ENCODE data around the gene TANGO6. TPM values are rescaled to one million over a fixed set of nuclear protein-coding genes. Genes with fewer than 3 reads are reported as not detected.
"Not testable (repeated sequence)": the region's sequence is repeated elsewhere in the genome, so short reads cannot be mapped to it uniquely, and the experiment has no call there.

TANGO6 gene
- polyA plus RNA-seq, 3 donors, result 5.9 to 8.8 (median 7.0) TPM

GRCh38 chr16:69049603-69050375 lies 206.5 kb downstream of the TANGO6 start:
- no peak for DNase-seq (ENCODE audit: low read depth in 3 of 3, low spot score in 2 of 3)

DNA sequence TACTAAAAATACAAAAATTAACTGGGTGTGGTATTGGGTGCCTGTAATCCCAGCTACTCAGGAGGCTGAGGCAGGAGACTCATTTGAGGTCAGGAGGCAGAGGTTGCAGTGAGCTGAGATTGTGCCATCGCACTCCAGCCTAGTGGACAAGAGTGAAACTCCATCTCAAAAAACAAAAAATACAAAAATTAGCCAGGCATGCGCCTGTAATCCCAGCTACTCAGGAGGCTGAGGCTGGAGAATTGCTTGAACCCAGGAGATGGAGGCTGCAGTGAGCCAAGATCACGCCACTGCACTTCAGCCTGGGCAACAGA lies 208.1 kb downstream of the TANGO6 start:
- not testable (repeated sequence) for DNase-seq (ENCODE audit: low read depth in 3 of 3, low spot score in 2 of 3)

DNA sequence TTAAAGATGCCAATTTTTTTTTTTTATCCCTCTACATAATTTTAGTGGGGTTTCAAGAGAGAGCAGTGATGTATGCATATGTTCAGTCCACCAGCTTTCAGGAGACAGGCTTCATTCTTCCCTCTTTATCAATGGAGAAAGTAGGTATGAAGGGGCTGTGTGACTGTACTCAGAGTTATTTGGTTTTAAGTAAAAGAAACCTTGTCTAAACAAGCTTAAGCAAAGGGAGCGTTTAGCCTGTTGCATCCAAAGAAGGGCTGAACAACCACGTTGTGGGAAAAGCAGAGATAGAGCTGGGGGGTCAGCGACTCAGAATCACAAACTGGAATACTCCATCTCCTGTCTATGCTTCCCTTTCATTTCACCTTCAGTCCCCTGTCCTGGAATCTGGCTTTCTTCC lies 211.7 kb downstream of the TANGO6 start:
- no peak for DNase-seq (ENCODE audit: low read depth in 3 of 3, low spot score in 2 of 3)

DNA sequence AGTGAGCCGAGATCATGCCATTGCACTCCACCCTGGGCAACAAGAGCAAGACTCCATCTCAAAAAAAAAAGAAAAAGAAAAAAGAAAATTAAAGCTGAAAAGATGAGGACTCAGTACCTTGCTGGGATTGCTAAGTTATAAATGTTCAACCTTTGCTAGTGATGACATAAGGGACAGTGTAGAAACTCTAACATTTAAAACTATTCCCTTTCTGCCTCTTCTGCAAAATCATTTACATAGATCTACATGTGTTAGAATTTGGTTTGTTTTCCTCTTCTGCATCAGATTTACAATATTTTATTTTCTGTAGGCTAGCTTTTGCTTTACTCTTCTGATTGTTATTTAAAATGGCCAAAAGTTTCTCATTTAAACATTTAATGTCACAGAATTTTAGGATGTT lies 212.6 kb downstream of the TANGO6 start:
- no peak for DNase-seq (ENCODE audit: low read depth in 3 of 3, low spot score in 2 of 3)

GRCh38 chr16:69056421-69056820 lies 213.1 kb downstream of the TANGO6 start:
- no peak for DNase-seq (ENCODE audit: low read depth in 3 of 3, low spot score in 2 of 3)

DNA sequence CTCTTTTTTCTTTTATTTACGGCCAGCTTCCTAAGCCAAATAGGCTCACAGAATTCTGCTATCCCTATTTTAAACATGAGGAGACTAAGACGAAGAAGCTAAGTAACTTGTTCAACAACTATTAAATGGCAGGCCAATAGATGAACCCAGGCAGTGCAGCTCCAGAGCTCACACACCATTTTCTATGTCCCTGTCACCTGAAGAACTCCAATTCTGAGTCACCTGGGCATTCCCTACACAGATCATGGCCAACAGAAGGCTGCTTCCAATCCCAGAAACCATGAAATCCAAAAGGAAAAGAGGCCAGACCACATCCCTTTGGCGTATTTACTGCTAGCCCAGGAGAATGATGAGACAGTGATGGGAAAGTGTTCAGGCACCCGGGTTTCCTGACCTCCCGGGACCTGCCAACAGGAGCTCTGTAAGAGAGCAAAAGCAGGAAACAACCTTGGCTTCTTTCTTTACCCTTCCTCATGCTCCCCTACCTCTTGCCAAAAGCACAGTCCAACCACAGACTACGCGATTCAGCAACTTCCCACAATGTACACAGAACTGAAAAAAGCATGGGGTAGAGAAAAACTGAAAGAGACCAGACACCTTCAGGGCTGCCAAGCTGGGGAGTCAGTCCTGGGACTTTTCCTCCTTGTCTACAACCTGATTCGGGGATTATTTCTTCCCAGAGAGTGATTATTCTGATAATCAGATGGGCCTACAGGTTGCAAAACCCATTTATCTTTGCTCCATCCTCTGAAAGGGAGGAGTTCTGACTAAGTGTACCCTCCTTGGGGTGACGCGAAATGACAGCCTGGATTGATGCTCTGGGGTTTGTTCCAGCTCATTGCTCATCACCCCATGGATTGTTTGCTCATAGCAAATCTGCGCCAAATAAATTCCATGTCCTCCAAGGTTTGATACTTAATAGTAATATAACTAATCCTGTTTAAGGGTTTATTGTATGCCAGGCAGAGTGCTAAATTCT lies 214.4 kb downstream of the TANGO6 start:
- no peak for DNase-seq (ENCODE audit: low read depth in 3 of 3, low spot score in 2 of 3)

- not testable (repeated sequence) for DNase-seq (ENCODE audit: low read depth in 3 of 3, low spot score in 2 of 3)
Measured at GRCh38 chr16:69063491-69063890, 220.2 kb downstream of the TANGO6 start.

- DNase-seq (ENCODE audit: low read depth in 3 of 3, low spot score in 2 of 3), result no peak
Measured at GRCh38 chr16:69064124-69064763, 220.9 kb downstream of the TANGO6 start.

GRCh38 chr16:69064764-69065313 lies 221.5 kb downstream of the TANGO6 start:
- DNase-seq (ENCODE audit: low read depth in 3 of 3, low spot score in 2 of 3), result no peak

GRCh38 chr16:69069504-69069903 lies 226.2 kb downstream of the TANGO6 start:
- no peak for DNase-seq (ENCODE audit: low read depth in 3 of 3, low spot score in 2 of 3)

DNA sequence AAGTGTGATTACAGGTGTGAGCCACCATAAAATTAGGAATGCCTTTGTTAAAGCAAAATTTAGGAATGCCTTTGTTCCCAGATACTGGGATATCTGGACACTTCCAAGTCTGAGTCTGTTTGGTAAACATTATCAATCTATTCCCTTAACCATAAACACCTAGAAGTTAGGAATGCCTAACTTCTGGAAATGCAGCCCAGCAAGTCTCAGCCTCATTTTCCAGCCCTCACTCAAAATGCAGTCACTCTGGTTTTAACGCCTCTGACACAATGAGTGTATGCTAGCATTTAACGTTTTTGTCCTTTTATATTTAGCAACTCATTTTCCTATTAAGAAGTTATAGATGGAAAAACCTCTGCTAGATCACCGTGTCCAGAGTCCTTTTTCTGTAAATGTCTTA lies 227.7 kb downstream of the TANGO6 start:
- DNase-seq (ENCODE audit: low read depth in 3 of 3, low spot score in 2 of 3), result no peak

DNA sequence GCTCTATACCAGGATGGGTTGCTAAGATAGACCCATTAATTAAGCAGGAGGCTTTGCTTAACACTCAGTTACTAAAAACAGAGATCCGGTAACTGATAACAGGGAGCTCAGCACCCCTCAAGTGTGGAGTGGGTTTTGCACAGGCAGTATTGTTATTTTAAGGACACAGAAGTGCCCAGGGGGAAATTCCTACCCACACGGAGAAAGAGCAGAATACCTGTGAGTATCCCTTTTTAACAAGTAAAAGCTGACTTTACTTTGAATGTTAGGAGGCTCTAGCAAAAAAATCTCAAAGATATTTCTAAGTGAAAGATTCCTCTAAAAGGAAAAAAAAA lies 229.3 kb downstream of the TANGO6 start:
- no peak for DNase-seq (ENCODE audit: low read depth in 3 of 3, low spot score in 2 of 3)

- no peak for DNase-seq (ENCODE audit: low read depth in 3 of 3, low spot score in 2 of 3)
Measured at GRCh38 chr16:69073181-69073702, 229.9 kb downstream of the TANGO6 start.

GRCh38 chr16:69077251-69077650 lies 233.9 kb downstream of the TANGO6 start:
- no peak for DNase-seq (ENCODE audit: low read depth in 3 of 3, low spot score in 2 of 3)

GRCh38 chr16:69078073-69078472 lies 234.7 kb downstream of the TANGO6 start:
- DNase-seq (ENCODE audit: low read depth in 3 of 3, low spot score in 2 of 3), result no peak

GRCh38 chr16:69079697-69080096 lies 236.4 kb downstream of the TANGO6 start:
- no peak for DNase-seq (ENCODE audit: low read depth in 3 of 3, low spot score in 2 of 3)

DNA sequence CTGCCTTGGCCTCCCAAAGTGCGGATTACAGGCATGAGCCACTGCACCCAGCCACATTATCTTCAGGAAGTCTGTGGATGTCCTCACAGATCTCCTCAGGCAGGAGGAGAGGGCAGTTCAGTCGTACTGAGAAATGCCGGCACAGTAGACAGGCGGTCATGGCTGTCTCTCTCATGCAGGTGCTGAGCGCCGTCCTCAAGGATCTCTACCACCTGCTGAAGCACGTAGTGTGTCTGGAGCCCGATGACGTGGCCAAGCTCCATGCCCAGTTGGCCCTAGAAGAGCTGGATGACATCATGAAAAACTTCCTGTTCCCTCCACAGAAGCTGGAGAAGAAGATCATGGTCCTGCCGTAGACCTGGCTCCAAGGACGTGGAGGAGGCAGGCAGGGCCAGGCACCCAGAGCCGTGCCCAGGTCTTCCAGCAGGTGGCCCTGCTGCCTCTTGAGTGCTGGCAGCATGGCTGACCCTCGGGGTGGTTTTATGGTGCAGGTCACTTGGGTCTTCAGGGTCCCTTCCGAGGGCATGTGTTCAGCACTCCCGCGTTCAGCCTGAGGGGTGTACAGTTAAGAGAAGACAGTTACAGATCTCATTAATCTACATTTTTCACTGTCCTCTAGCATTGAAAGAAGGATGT lies 240.1 kb downstream of the TANGO6 start:
- DNase-seq (ENCODE audit: low read depth in 3 of 3, low spot score in 2 of 3), result no peak

GRCh38 chr16:69084289-69084688 lies 241.0 kb downstream of the TANGO6 start:
- no peak for DNase-seq (ENCODE audit: low read depth in 3 of 3, low spot score in 2 of 3)

DNA sequence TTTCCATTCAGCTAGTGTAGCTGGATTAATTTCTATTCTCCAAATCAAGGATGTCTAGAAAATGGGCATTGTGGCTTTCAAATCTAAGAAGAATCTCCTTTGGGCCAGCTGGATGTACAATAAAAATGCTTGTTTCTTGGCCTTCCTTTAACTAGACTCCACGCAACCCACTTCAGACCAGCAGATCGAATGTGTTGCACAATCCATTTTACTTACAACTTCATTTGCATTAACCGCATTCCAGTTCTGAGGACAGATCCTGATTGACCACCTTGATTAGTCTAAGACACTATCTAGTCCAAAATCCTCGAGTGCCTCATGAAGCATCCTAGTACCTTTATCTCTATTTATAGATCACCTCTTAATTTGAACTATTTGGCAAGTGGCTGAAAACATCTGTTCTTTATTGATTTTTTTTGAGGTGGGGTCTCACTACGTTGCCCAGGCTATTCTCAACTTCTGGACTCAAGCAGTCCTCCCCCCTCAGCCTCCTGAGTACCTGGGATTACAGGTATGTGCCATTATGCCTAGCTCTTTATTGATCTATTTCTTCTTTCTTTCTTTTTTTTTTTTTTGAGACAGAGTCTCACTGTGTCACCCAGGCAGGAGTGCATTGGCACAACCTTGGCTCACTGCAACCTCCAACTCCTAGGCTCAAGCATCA lies 241.8 kb downstream of the TANGO6 start:
- no peak for DNase-seq (ENCODE audit: low read depth in 3 of 3, low spot score in 2 of 3)

GRCh38 chr16:69087161-69087581 lies 243.8 kb downstream of the TANGO6 start:
- DNase-seq (ENCODE audit: low read depth in 3 of 3, low spot score in 2 of 3), result no peak

All from right renal cortex interstitium (tissue), 3 donors.